ENCODE results near the gene CST7.

The CST7 gene

GRCh38 chr20:24992487-24993205, 43.6 kb downstream of the CST7 start, which contains the start of gene APMAP:
Gene APMAP, minus strand, starts transcription at chr20:24992751. Its CDS starts 63 bp downstream, at chr20:24992688.
- H3K27ac ChIP-seq = peak within 1 kb of the TSS; percentile 87
- peak within 1 kb of the TSS; percentile 90 for H3K9ac ChIP-seq
- peaks cover 81% of the 10 kb centered on the region for H3K4me1 ChIP-seq
- H3K4me3 ChIP-seq = peak within 1 kb of the TSS; percentile 91
- peak within 1 kb of the TSS; percentile 95 for H3K4me2 ChIP-seq
- H3K27me3 ChIP-seq = no peaks in the 10 kb centered on the region
- H3K36me3 ChIP-seq = 0 out of 2 replicates have a peak, but pooled peaks cover 4% of the 10 kb centered on the region
- H4K20me1 ChIP-seq = peaks cover 18% of the 10 kb centered on the region
- no peak for TF ChIP-seq Cebpa-rat (IDR thresholded peaks at IDR 0.05)
- no peaks in the 10 kb centered on the region for H3K9me3 ChIP-seq

- Histone ChIP-seq H3K9ac (peak overlapping the region; percentile 90), H3K4me1 (peaks cover 72% of the 10 kb centered on the region), H3K4me2 (peak overlapping the region; percentile 95), H4K20me1 (peaks cover 9% of the 10 kb centered on the region; the same call in 1 of the 2 replicates), H3K9me3 (no peaks in the 10 kb centered on the region), H3K27ac (peak overlapping the region; percentile 87), H3K27me3 (no peaks in the 10 kb centered on the region), H3K36me3 (0 out of 2 replicates have a peak, but pooled peaks cover 4% of the 10 kb centered on the region), H3K4me3 (peak overlapping the region; percentile 91)
- TF ChIP-seq Cebpa-rat (IDR thresholded peaks at IDR 0.05) = no peak
These were observed 44.5 kb downstream of the CST7 start for GRCh38 chr20:24993337-24994185.

- Histone ChIP-seq H3K27me3 (no peaks in the 10 kb centered on the region), H3K4me2 (peak overlapping the region; percentile 95; the same call in 1 of the 2 replicates), H3K27ac (no peak overlapping the region)
These were observed 45.1 kb downstream of the CST7 start for GRCh38 chr20:24994186-24994465.

GRCh38 chr20:24994470-24995368, 45.6 kb downstream of the CST7 start:
- peaks cover 60% of the 10 kb centered on the region for H3K4me1 ChIP-seq
- no peaks in the 10 kb centered on the region for H3K27me3 ChIP-seq
- no peaks in the 10 kb centered on the region for H3K9me3 ChIP-seq
- H3K27ac ChIP-seq = no peak overlapping the region
- H3K4me2 ChIP-seq = peak overlapping the region; percentile 42; the same call in 1 of the 2 replicates
- H3K36me3 ChIP-seq = no peaks in the 10 kb centered on the region
- no peak overlapping the region for H3K9ac ChIP-seq
- no peaks in the 10 kb centered on the region for H4K20me1 ChIP-seq
- H3K4me3 ChIP-seq = no peak overlapping the region
- TF ChIP-seq Cebpa-rat (IDR thresholded peaks at IDR 0.05) = no peak

More at GRCh38 chr20:24994186-24994465, 45.1 kb downstream of the CST7 start:
- Histone ChIP-seq H3K4me3 (no peak overlapping the region), H3K9ac (no peak overlapping the region), H4K20me1 (peaks cover 3% of the 10 kb centered on the region; the same call in 1 of the 2 replicates), H3K36me3 (0 out of 2 replicates have a peak, but pooled peaks cover 3% of the 10 kb centered on the region), H3K4me1 (peaks cover 66% of the 10 kb centered on the region), H3K9me3 (no peaks in the 10 kb centered on the region)
- no peak for TF ChIP-seq Cebpa-rat (IDR thresholded peaks at IDR 0.05)

GRCh38 chr20:24995741-24996448, 46.8 kb downstream of the CST7 start:
- H3K4me1 ChIP-seq = peaks cover 49% of the 10 kb centered on the region
- peak overlapping the region; percentile 9; the same call in 1 of the 2 replicates for H3K4me2 ChIP-seq
- no peaks in the 10 kb centered on the region for H3K36me3 ChIP-seq
- no peaks in the 10 kb centered on the region for H3K9me3 ChIP-seq
- H3K27ac ChIP-seq = no peak overlapping the region
- H3K27me3 ChIP-seq = no peaks in the 10 kb centered on the region
- no peak overlapping the region for H3K9ac ChIP-seq
- H4K20me1 ChIP-seq = no peaks in the 10 kb centered on the region
- H3K4me3 ChIP-seq = no peak overlapping the region
- no peak for TF ChIP-seq Cebpa-rat (IDR thresholded peaks at IDR 0.05)

- Histone ChIP-seq H3K9me3 (no peaks in the 10 kb centered on the region), H3K4me2 (no peak overlapping the region), H3K9ac (no peak overlapping the region), H4K20me1 (no peaks in the 10 kb centered on the region), H3K4me3 (no peak overlapping the region), H3K27ac (no peak overlapping the region), H3K27me3 (no peaks in the 10 kb centered on the region), H3K36me3 (no peaks in the 10 kb centered on the region), H3K4me1 (peaks cover 40% of the 10 kb centered on the region)
- TF ChIP-seq Cebpa-rat (IDR thresholded peaks at IDR 0.05) = no peak
These were observed 47.6 kb downstream of the CST7 start for GRCh38 chr20:24996449-24997377.

GRCh38 chr20:24998121-24998520, 49.1 kb downstream of the CST7 start:
- H3K9me3 ChIP-seq = no peaks in the 10 kb centered on the region
- no peak overlapping the region for H3K4me3 ChIP-seq
- no peaks in the 10 kb centered on the region for H4K20me1 ChIP-seq
- peaks cover 35% of the 10 kb centered on the region for H3K4me1 ChIP-seq
- H3K27ac ChIP-seq = no peak overlapping the region
- H3K36me3 ChIP-seq = peaks cover 7% of the 10 kb centered on the region
- no peaks in the 10 kb centered on the region for H3K27me3 ChIP-seq
- no peak overlapping the region for H3K4me2 ChIP-seq
- no peak overlapping the region for H3K9ac ChIP-seq
- TF ChIP-seq Cebpa-rat (IDR thresholded peaks at IDR 0.05) = no peak

All from BLaER1 (cell line).